ENCODE measurements around the gene MAPKAPK5.
"Not testable (repeated sequence)": the region's sequence is repeated elsewhere in the genome, so short reads cannot be mapped to it uniquely, and the experiment has no call there.

The MAPKAPK5 gene

GRCh38 chr12:111826992-111827391, 15.0 kb upstream of the MAPKAPK5 start:
- DNase-seq (ENCODE audit: extremely low spot score, insufficient read length, low read depth) (no peak), FAIRE-seq (no peak)

DNA sequence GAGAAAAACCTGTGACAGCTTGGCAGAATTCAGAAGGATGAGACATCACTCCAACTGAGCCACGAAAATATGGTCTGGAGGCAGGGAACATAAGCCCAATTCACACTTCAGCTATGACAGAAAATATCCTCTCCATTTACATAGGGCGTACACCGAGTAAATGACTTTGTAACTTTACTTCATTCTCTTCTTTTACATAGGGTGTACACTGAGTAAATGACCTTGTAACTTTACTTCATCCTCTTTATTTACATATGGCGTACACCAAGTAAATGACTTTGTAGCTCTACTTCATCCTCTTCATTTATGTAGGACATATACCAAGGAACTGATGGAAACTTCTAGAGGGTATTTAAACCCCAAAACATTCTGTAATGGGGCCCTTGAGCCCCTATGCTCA, 14.1 kb upstream of the MAPKAPK5 start:
- DNase-seq (ENCODE audit: extremely low spot score, insufficient read length, low read depth) = no peak
- FAIRE-seq = no peak

DNA sequence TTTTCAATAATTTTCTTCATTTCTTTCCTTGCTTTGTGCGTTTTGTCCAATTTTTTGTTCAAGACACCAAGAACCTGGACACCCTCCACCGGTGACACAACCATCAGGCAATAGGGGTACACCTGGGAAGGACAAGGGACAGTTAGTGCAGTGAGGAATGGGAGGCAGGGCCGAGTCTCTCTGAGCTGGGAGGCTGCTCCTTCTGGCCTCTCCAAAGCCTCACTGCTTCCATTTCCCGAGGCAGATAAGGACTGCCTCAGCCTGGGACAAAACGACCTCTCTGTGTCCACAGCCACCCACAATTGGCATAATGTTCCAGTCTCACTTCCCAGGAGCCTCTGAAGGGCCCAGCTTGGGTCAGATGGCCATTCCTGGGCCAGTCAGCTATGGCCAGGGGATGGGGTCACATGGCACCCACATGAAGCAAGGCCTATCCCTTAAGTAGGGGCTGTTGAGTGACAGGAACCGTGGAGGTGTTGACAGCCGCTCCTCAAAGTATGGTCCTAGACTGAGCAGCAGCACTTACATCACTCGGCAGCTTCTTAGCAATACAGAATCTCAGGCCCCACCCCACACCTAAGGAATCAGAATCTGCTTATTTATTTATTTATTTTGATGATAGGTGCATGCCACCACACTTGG, 13.6 kb upstream of the MAPKAPK5 start:
- DNase-seq (ENCODE audit: extremely low spot score, insufficient read length, low read depth) = no peak

DNA sequence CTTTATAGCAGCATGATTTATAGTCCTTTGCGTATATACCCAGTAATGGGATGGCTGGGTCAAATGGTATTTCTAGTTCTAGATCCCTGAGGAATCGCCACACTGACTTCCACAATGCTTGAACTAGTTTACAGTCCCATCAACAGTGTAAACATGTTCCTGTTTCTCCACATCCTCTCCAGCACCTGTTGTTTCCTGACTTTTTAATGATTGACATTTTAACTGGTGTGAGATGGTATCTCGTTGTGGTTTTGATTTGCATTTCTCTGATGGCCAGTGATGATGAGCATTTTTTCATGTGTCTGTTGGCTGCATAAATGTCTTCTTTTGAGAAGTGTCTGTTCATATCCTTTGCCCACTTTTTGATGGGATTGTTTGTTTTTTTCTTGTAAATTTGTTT, 12.4 kb upstream of the MAPKAPK5 start:
- FAIRE-seq; DNase-seq (ENCODE audit: extremely low spot score, insufficient read length, low read depth): not testable (repeated sequence)

More for the DNA sequence above, 13.6 kb upstream of the MAPKAPK5 start:
- no peak for FAIRE-seq

- not testable (repeated sequence) for DNase-seq (ENCODE audit: extremely low spot score, insufficient read length, low read depth); FAIRE-seq
These were observed 7.2 kb upstream of the MAPKAPK5 start for GRCh38 chr12:111834740-111835386.

DNA sequence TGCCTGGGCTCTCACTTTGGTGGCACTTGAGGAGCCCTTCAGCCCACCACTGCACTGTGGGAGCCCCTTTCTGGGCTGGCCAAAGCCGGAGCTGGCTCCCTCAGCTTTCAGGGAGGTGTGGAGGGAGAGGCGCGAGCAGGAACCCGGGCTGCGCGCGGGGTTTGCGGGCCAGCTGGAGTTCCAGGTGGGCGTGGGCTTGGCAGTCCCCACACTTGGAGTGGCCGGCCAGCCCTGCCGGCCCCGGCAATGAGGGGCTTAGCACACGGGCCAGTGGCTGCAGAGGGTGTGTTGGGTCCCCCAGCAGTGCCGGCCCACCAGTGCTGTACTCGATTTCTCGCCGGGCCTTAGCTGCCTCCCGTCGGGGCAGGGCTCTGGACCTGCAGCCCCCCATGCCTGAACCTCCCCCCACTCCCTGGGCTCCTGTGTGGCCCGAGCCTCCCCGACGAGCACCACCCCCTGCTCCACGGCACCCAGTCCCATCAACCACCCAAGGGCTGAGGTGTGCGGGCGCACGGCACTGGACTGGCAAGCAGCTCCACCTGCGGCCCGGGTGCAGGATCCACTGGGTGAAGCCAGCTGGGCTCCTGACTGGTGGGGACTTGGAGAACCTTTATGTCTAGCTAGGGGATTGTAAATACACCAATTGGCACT, 6.4 kb upstream of the MAPKAPK5 start:
- FAIRE-seq; DNase-seq (ENCODE audit: extremely low spot score, insufficient read length, low read depth): not testable (repeated sequence)

DNA sequence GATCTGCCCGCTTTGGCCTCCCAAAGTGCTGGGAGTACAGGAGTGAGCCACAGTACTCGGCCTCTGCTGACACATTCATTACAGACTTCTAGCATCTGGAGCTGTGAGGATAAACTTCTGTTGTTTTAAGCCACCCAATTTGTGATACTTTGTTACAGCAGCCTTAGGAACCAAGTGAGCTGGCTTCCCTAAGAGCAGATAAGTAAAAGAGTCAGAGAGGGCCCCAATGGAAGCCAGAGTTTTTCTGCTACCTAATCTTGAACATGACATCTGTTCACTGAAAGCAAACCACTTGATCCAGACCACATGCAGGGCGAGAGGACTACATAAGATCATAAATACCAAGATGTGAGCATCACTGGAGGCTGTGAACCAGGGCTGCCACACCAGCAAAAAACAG, 3.7 kb upstream of the MAPKAPK5 start:
- no peak for FAIRE-seq
- DNase-seq (ENCODE audit: extremely low spot score, insufficient read length, low read depth) = no peak

- no peak for FAIRE-seq
- no peak for DNase-seq (ENCODE audit: extremely low spot score, insufficient read length, low read depth)
These were observed 1.2 kb upstream of the MAPKAPK5 start for GRCh38 chr12:111840807-111841206.

- no peak for FAIRE-seq
- DNase-seq (ENCODE audit: extremely low spot score, insufficient read length, low read depth) = no peak
These were observed 735 bp upstream of the MAPKAPK5 start for GRCh38 chr12:111841236-111841749.

- no peak for FAIRE-seq
- no peak for DNase-seq (ENCODE audit: extremely low spot score, insufficient read length, low read depth)
These were observed 748 bp downstream of the MAPKAPK5 start for GRCh38 chr12:111842556-111843396.

DNA sequence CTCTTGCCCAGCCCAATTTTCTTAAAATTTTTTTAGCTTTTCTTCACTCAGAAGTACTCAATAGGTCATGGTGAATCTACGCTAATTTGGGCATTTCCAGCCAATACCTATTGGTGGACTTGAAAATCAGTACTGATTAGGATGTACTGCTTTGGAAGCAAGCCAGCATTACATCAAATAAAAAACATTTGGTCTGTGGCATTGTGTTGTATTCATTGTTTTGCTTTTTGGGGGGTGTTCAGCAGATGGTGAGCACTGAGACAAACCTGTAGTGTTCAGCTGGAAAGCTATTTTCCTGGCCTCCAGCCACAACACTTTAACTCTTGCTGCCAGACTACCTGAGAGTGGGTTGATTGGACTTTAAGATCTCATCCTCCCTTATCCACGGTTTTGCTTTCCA, 4.0 kb downstream of the MAPKAPK5 start:
- DNase-seq (ENCODE audit: extremely low spot score, insufficient read length, low read depth) = no peak
- FAIRE-seq = no peak

- no peak for FAIRE-seq
- no peak for DNase-seq (ENCODE audit: extremely low spot score, insufficient read length, low read depth)
These were observed 8.5 kb downstream of the MAPKAPK5 start for GRCh38 chr12:111850526-111850925.

- DNase-seq (ENCODE audit: extremely low spot score, insufficient read length, low read depth) (no peak), FAIRE-seq (no peak)
These were observed 16.2 kb downstream of the MAPKAPK5 start for GRCh38 chr12:111858186-111858585.

- DNase-seq (ENCODE audit: extremely low spot score, insufficient read length, low read depth) (no peak), FAIRE-seq (no peak)
These were observed 16.8 kb downstream of the MAPKAPK5 start for GRCh38 chr12:111858778-111859177.

- DNase-seq (ENCODE audit: extremely low spot score, insufficient read length, low read depth) = no peak
- FAIRE-seq = no peak
These were observed 22.9 kb downstream of the MAPKAPK5 start for GRCh38 chr12:111864913-111865312.

DNA sequence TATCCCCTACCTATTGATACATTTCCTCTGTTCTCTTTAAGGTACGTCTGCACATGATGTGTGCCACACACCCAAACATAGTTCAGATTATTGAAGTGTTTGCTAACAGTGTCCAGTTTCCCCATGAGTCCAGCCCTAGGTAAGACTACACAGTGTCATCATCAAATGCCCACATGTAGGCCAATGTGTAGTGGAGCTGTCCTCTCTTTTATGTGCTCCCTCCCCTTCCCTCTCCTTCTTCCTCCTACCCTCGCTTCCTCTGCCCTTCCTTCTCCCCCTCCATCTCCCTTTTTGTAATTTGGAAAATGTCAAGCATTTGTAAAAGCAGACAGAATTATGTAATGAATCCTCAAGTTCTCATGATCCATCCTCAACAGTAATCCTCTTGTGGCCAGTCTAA, 25.5 kb downstream of the MAPKAPK5 start:
- no peak for DNase-seq (ENCODE audit: extremely low spot score, insufficient read length, low read depth)
- FAIRE-seq = no peak

- FAIRE-seq = no peak
- no peak for DNase-seq (ENCODE audit: extremely low spot score, insufficient read length, low read depth)
These were observed 26.9 kb downstream of the MAPKAPK5 start for GRCh38 chr12:111868676-111869588.

DNA sequence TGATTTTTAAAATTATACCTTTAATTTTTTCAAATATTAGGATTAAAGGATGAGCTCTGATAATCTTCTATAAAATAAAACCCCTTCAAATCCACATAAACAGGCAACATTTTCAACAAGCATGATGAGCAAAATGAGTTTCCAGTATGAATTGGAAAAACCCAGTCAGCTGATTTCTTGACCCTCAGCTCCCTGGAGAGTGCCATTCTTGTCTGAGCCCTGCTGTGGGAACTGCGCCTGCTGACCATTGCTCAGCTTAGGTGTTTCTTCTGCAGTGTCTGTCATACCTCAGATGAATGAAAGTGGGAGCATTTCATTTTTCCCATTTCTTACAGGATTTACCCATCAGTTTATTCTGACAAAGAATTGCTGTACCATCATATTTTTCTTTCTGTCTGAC, 27.6 kb downstream of the MAPKAPK5 start:
- DNase-seq (ENCODE audit: extremely low spot score, insufficient read length, low read depth) = no peak
- FAIRE-seq = no peak

DNA sequence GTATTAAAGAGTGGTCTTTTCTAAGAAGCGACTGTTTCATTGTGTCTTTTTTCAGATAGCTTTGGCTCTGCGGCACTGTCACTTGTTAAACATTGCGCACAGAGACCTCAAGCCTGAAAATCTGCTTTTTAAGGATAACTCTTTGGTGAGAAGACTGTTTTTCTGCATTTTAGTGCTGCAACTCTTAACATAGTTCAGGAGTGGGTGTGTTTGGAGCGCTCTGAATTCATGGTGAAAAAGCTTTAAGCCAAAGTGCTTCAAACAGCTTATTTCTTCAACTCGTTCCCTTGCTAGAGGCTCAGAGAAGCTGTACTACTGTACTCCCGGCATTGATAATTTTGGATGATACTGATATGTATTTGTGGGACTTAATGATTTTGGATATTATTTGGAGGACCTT, 28.2 kb downstream of the MAPKAPK5 start:
- no peak for FAIRE-seq
- no peak for DNase-seq (ENCODE audit: extremely low spot score, insufficient read length, low read depth)
